WTC11 (cell line): Measurements from ENCODE around the gene LRP3. TPM values are rescaled to one million over a fixed set of nuclear protein-coding genes. Genes with fewer than 3 reads are reported as not detected.

Experiments
- ATAC-seq: fragments of 200-7000 bp; cut with Tn5 transposase; 2 replicates; pipeline ENCODE4 v1.10.0; 2021; ENCODE audit warnings: mild to moderate bottlenecking, moderate library complexity
- Bru-seq: library from RNA; stranded (reverse); fragments of 400-500 nt; gene quantifications from one replicate; lab custom pipeline; 2021; lab: Mats Ljungman, UMichigan
- CTCF ChIA-PET: fragments of 300-600 bp; sonication (Branson Sonifier 250); formaldehyde crosslinking; loops from one replicate; lab custom pipeline; 2021; ENCODE audit warnings: antibody characterized with exemption; lab: Charles Lee
- POLR2A ChIA-PET: fragments of 350-600 bp; sonication (Branson Sonifier 250); formaldehyde crosslinking; loops from one replicate; lab custom pipeline; 2021; ENCODE audit warnings: antibody characterized with exemption; lab: Charles Lee
- DNase-seq: peaks from one replicate; pipeline ENCODE4 v3.0.0; 2021; ENCODE audit warnings: low spot score
- H3K27ac Mint-ChIP-seq: 2 replicates; pipeline ENCODE4 v1.8.0; 2021; ENCODE audit warnings: mixed read lengths
- H3K27me3 Mint-ChIP-seq: 2 replicates; pipeline ENCODE4 v1.8.0; 2021; ENCODE audit warnings: low read depth, mild to moderate bottlenecking, moderate library complexity, mixed read lengths
- H3K36me3 Mint-ChIP-seq: 2 replicates; pipeline ENCODE4 v1.8.0; 2021; ENCODE audit warnings: mixed read lengths
- H3K4me1 Mint-ChIP-seq: 2 replicates; pipeline ENCODE4 v1.8.0; 2022; ENCODE audit warnings: mixed read lengths
- H3K4me3 Mint-ChIP-seq: 2 replicates; pipeline ENCODE4 v1.8.0; 2021; ENCODE audit warnings: mild to moderate bottlenecking, moderate library complexity, mixed read lengths
- H3K9me3 Mint-ChIP-seq: 2 replicates; pipeline ENCODE4 v1.8.0; 2021; ENCODE audit warnings: mixed read lengths
- ATF2 ChIP-seq: sonication (generic); formaldehyde crosslinking; IDR thresholded peaks from 2 replicates; pipeline ENCODE4 v1.8.1; 2022; ENCODE audit warnings: low read depth, missing genetic modification reagents, borderline replicate concordance
- CDX4 ChIP-seq: fragments of 250-450 bp; sonication (Bioruptor Pico); IDR thresholded peaks from 2 replicates; pipeline ENCODE4 v1.9.0; 2021; ENCODE audit warnings: moderate library complexity, mild to moderate bottlenecking, inconsistent platforms, borderline replicate concordance
- CREM ChIP-seq: sonication (generic); formaldehyde crosslinking; IDR thresholded peaks from 2 replicates; pipeline ENCODE4 v1.8.1; 2022; ENCODE audit warnings: mild to moderate bottlenecking, missing genetic modification reagents, moderate library complexity
- FOXJ3 ChIP-seq: sonication (generic); formaldehyde crosslinking; IDR thresholded peaks from 2 replicates; pipeline ENCODE4 v1.9.0; 2021; ENCODE audit warnings: missing genetic modification reagents, mild to moderate bottlenecking, borderline replicate concordance
- GRHL2 ChIP-seq: fragments of 250-450 bp; sonication (Bioruptor Pico); IDR thresholded peaks from 2 replicates; pipeline ENCODE4 v1.8.0; 2022; ENCODE audit warnings: mild to moderate bottlenecking, moderate library complexity; ENCODE audit not compliant: insufficient replicate concordance, severe bottlenecking
- NFYB ChIP-seq: sonication (generic); formaldehyde crosslinking; conservative IDR thresholded peaks from 2 replicates; pipeline ENCODE4 v1.8.0; 2022; ENCODE audit warnings: low read depth, missing genetic modification reagents
- NR1H2 ChIP-seq: sonication (generic); formaldehyde crosslinking; IDR thresholded peaks from 2 replicates; pipeline ENCODE4 v1.9.0; 2021; ENCODE audit warnings: mild to moderate bottlenecking, moderate library complexity, missing genetic modification reagents
- NR2C2 ChIP-seq: sonication (generic); formaldehyde crosslinking; IDR thresholded peaks from 2 replicates; pipeline ENCODE4 v1.8.0; 2022; ENCODE audit warnings: mild to moderate bottlenecking, missing genetic modification reagents
- OVOL2 ChIP-seq: fragments of 250-450 bp; sonication (Bioruptor Pico); IDR thresholded peaks from 2 replicates; pipeline ENCODE4 v1.9.0; 2021; ENCODE audit warnings: mild to moderate bottlenecking, borderline replicate concordance
- PRDM15 ChIP-seq: sonication (generic); formaldehyde crosslinking; IDR thresholded peaks from 2 replicates; pipeline ENCODE4 v1.8.0; 2022; ENCODE audit warnings: missing genetic modification reagents
- RORB ChIP-seq: fragments of 250-450 bp; sonication (Bioruptor Pico); IDR thresholded peaks from 2 replicates; pipeline ENCODE4 v1.9.0; 2021; ENCODE audit warnings: mild to moderate bottlenecking
- SMAD3 ChIP-seq: sonication (generic); formaldehyde crosslinking; IDR thresholded peaks from 2 replicates; pipeline ENCODE4 v1.8.0; 2022; ENCODE audit warnings: missing genetic modification reagents, mild to moderate bottlenecking, borderline replicate concordance
- SMAD4 ChIP-seq: sonication (generic); formaldehyde crosslinking; IDR thresholded peaks from 2 replicates; pipeline ENCODE4 v1.8.0; 2022; ENCODE audit warnings: mild to moderate bottlenecking, missing genetic modification reagents
- TEAD4 ChIP-seq: sonication (generic); formaldehyde crosslinking; IDR thresholded peaks from 2 replicates; pipeline ENCODE4 v1.8.0; 2022; ENCODE audit warnings: mild to moderate bottlenecking, missing genetic modification reagents
- ZNF138 ChIP-seq: sonication (generic); formaldehyde crosslinking; conservative IDR thresholded peaks from 2 replicates; pipeline ENCODE4 v1.8.1; 2022; ENCODE audit warnings: mild to moderate bottlenecking, moderate library complexity, missing genetic modification reagents
- ZNF219 ChIP-seq: sonication (generic); formaldehyde crosslinking; IDR thresholded peaks from 2 replicates; pipeline ENCODE4 v1.8.0; 2023; ENCODE audit warnings: missing genetic modification reagents, mild to moderate bottlenecking, borderline replicate concordance
- ZNF263 ChIP-seq: sonication (generic); formaldehyde crosslinking; IDR thresholded peaks from 2 replicates; pipeline ENCODE4 v1.8.1; 2022; ENCODE audit warnings: low read depth, mild to moderate bottlenecking, moderate library complexity, missing genetic modification reagents
- ZNF317 ChIP-seq: sonication (generic); formaldehyde crosslinking; IDR thresholded peaks from 2 replicates; pipeline ENCODE4 v1.8.1; 2023; ENCODE audit warnings: low read depth, mild to moderate bottlenecking, moderate library complexity, missing genetic modification reagents, borderline replicate concordance
- ZNF416 ChIP-seq: fragments of 250-450 bp; sonication (Bioruptor Pico); IDR thresholded peaks from 2 replicates; pipeline ENCODE4 v1.9.0; 2021; ENCODE audit warnings: mild to moderate bottlenecking, inconsistent platforms
- ZNF423 ChIP-seq: fragments of 250-450 bp; sonication (Bioruptor Pico); IDR thresholded peaks from 2 replicates; pipeline ENCODE4 v2.1.2; 2022; ENCODE audit warnings: mild to moderate bottlenecking, moderate library complexity
- ZNF671 ChIP-seq: fragments of 250-450 bp; sonication (Bioruptor Pico); IDR thresholded peaks from 2 replicates; pipeline ENCODE4 v1.8.0; 2021; ENCODE audit warnings: mild to moderate bottlenecking
- long read RNA-seq, 3 experiments: library from RNA in 1 of 3; library from capped mRNA in 1 of 3; library from polyadenylated mRNA in 1 of 3; unstranded in 2 of 3; stranded (forward) in 1 of 3; transcript quantifications; one replicate each; pipeline ENCODE4 v2.0.0, GENCODE V29; 2021
- total RNA-seq: library from RNA; stranded (reverse); gene quantifications from 3 replicates; pipeline ENCODE4 v1.2.3, GENCODE V29; 2021
- TF ChIP-seq, protein P1 (sequence below): sonication (generic); formaldehyde crosslinking; IDR thresholded peaks from 2 replicates; pipeline ENCODE4 v1.8.1; 2023; ENCODE audit warnings: mild to moderate bottlenecking, missing genetic modification reagents, moderate library complexity
- TF ChIP-seq, protein P2 (sequence below): sonication (generic); formaldehyde crosslinking; IDR thresholded peaks from 2 replicates; pipeline ENCODE4 v1.8.0; 2022; ENCODE audit warnings: mild to moderate bottlenecking, missing genetic modification reagents
- TF ChIP-seq, protein P3 (sequence below): sonication (generic); formaldehyde crosslinking; IDR thresholded peaks from 2 replicates; pipeline ENCODE4 v1.8.1; 2022; ENCODE audit warnings: mild to moderate bottlenecking, missing genetic modification reagents, moderate library complexity, borderline replicate concordance

Gene LRP3
- total RNA-seq (37.7 to 47.0 TPM (median 39.5 TPM) in 3 replicates), Bru-seq, nascent RNA (percentile 48 among the genes with signal in this experiment)
- long read RNA-seq, experiment 1, transcript LRP3-201 (7 exons, 3,807 nt): major isoform, 191 of 257 reads
- long read RNA-seq, experiment 1, transcript LRP3-203 (3 exons, 3,278 nt): minor isoform, 17 of 257 reads
- long read RNA-seq, experiment 1, partial matches to known transcripts: 15 of 257 reads
- long read RNA-seq, experiment 1, other reads (novel, unspliced or antisense): 34 of 257 reads
- long read RNA-seq, experiment 2, transcript LRP3-201 (7 exons, 3,807 nt): major isoform, 44 of 107 reads
- long read RNA-seq, experiment 2, transcript LRP3-203 (3 exons, 3,278 nt): minor isoform, 32 of 107 reads
- long read RNA-seq, experiment 2, partial matches to known transcripts: 20 of 107 reads
- long read RNA-seq, experiment 2, other reads (novel, unspliced or antisense): 11 of 107 reads
- long read RNA-seq, experiment 3: 0 reads

GRCh38 chr19:33193865-33194362 is at the start of gene LRP3:
Gene LRP3, plus strand, starts transcription at chr19:33194330. Its CDS starts 456 bp downstream, at chr19:33194786.
- ChIA-PET POLR2A (interaction anchor here (1.0 kb wide), 1 partner anchor 311 kb away, joined by 3 read pairs; no protein-coding TSS in a partner anchor), CTCF (interaction anchor here (1.0 to 2.2 kb wide), 2 partner anchors 10 to 21 kb away, joined by 3 to 11 read pairs; no protein-coding TSS in a partner anchor)
- Mint-ChIP-seq H3K36me3 (peaks cover 2% of the 10 kb centered on the region; the same call in 1 of the 2 replicates), H3K27me3 (peaks cover 30% of the 10 kb centered on the region), H3K4me1 (0 out of 2 replicates have a peak, but pooled peaks cover 3% of the 10 kb centered on the region), H3K9me3 (no peaks in the 10 kb centered on the region), H3K27ac (no peak within 1 kb of the TSS), H3K4me3 (peak within 1 kb of the TSS; percentile 73)
- DNase-seq (peak; percentile 38), ATAC-seq (peak; percentile 52)
- peak; percentile 73; the same call in 1 of the 2 replicates for TF ChIP-seq ZNF263 (CRISPR knock-in tag)
- no peak for TF ChIP-seq ATF2
- TF ChIP-seq, protein P1, sequence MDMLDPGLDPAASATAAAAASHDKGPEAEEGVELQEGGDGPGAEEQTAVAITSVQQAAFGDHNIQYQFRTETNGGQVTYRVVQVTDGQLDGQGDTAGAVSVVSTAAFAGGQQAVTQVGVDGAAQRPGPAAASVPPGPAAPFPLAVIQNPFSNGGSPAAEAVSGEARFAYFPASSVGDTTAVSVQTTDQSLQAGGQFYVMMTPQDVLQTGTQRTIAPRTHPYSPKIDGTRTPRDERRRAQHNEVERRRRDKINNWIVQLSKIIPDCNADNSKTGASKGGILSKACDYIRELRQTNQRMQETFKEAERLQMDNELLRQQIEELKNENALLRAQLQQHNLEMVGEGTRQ: peak; percentile 89
- TF ChIP-seq ZNF423 (CRISPR knock-in tag): 0 out of 2 replicates have a peak, but pooled peaks have one; percentile 8
- TF ChIP-seq OVOL2 (CRISPR knock-in tag): no peak
- no peak for TF ChIP-seq NFYB (CRISPR knock-in tag)
- no peak for TF ChIP-seq ZNF138

GRCh38 chr19:33146209-33146608 is 47.9 kb upstream of the LRP3 start:
- H3K4me3 Mint-ChIP-seq: no peak overlapping the region
- H3K36me3 Mint-ChIP-seq: no peaks in the 10 kb centered on the region
- ChIA-PET CTCF (interaction anchor here (5.8 kb wide), 1 partner anchor 38 kb away, joined by 76 read pairs; no protein-coding TSS in a partner anchor), POLR2A (interaction anchor here (0.6 kb wide), 1 partner anchor 256 kb away, joined by 3 read pairs; no protein-coding TSS in a partner anchor)
- H3K4me1 Mint-ChIP-seq: no peaks in the 10 kb centered on the region; the same call in 1 of the 2 replicates
- ATAC-seq (no peak), DNase-seq (no peak)
- H3K27ac Mint-ChIP-seq: no peak overlapping the region
- no peaks in the 10 kb centered on the region; the same call in 1 of the 2 replicates for H3K27me3 Mint-ChIP-seq
- H3K9me3 Mint-ChIP-seq: no peaks in the 10 kb centered on the region
- TF ChIP-seq ATF2 (no peak), ZNF219 (CRISPR knock-in tag) (no peak), SMAD4 (CRISPR knock-in tag) (no peak), FOXJ3 (CRISPR knock-in tag) (no peak), ZNF416 (CRISPR knock-in tag) (no peak), PRDM15 (CRISPR knock-in tag) (no peak), SMAD3 (CRISPR knock-in tag) (no peak), RORB (CRISPR knock-in tag) (no peak), ZNF671 (CRISPR knock-in tag) (no peak), CDX4 (CRISPR knock-in tag) (no peak), NR2C2 (CRISPR knock-in tag) (no peak), TEAD4 (no peak), CREM (no peak), NR1H2 (no peak), GRHL2 (CRISPR knock-in tag) (no peak), ZNF317 (CRISPR knock-in tag) (no peak)
- TF ChIP-seq, protein P2, sequence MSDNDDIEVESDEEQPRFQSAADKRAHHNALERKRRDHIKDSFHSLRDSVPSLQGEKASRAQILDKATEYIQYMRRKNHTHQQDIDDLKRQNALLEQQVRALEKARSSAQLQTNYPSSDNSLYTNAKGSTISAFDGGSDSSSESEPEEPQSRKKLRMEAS (CRISPR knock-in tag): no peak
- TF ChIP-seq, protein P3, sequence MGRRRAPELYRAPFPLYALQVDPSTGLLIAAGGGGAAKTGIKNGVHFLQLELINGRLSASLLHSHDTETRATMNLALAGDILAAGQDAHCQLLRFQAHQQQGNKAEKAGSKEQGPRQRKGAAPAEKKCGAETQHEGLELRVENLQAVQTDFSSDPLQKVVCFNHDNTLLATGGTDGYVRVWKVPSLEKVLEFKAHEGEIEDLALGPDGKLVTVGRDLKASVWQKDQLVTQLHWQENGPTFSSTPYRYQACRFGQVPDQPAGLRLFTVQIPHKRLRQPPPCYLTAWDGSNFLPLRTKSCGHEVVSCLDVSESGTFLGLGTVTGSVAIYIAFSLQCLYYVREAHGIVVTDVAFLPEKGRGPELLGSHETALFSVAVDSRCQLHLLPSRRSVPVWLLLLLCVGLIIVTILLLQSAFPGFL (CRISPR knock-in tag): no peak
